Sigmoid colon (tissue), 7 donors: ENCODE measurements around the gene SUMF2. TPM values are rescaled to one million over a fixed set of nuclear protein-coding genes. Genes with fewer than 3 reads are reported as not detected.
"Not testable (repeated sequence)": the region's sequence is repeated elsewhere in the genome, so short reads cannot be mapped to it uniquely, and the experiment has no call there.

ENCODE experiments used
- DNase-seq: peaks from one replicate; pipeline ENCODE4 v3.0.0-alpha.2; 2019
- H3K27ac ChIP-seq, 4 donors: fragments of 200-600 bp; sonication (generic); one replicate each; pipeline ENCODE4 v1.5.1; 2016 to 2019; ENCODE audit warnings: mild to moderate bottlenecking in 1 of 4
- H3K27me3 ChIP-seq, 3 donors: fragments of 200-600 bp; sonication (generic); one replicate each; pipeline ENCODE4 v1.5.1; 2019; ENCODE audit warnings: mild to moderate bottlenecking in 1 of 3
- H3K36me3 ChIP-seq, 4 donors: fragments of 200-600 bp; sonication (generic); one replicate each; pipeline ENCODE4 v1.5.1; 2016 to 2019
- H3K4me1 ChIP-seq, 4 donors: fragments of 200-600 bp; sonication (generic); one replicate each; pipeline ENCODE4 v1.5.1; 2017 to 2019
- H3K4me3 ChIP-seq, 4 donors: fragments of 200-600 bp; sonication (generic); one replicate each; pipeline ENCODE4 v1.5.1; 2017 to 2019; ENCODE audit warnings: mild to moderate bottlenecking in 2 of 4, moderate library complexity in 1 of 4
- H3K9me3 ChIP-seq, 4 donors: fragments of 200-600 bp in 3 of 4; sonication (generic) in 3 of 4; one replicate each; pipeline versions ENCODE4 v1.5.1 to v1.6.1; 2013 to 2019
- EP300 ChIP-seq, 4 donors: sonication (generic); formaldehyde crosslinking; IDR thresholded peaks; one replicate each; pipeline ENCODE4 v1.6.1; 2017; ENCODE audit warnings: antibody characterized with exemption in 4 of 4
- POLR2A ChIP-seq, 2 donors: fragments of 450-650 bp; IDR thresholded peaks; one replicate each; pipeline ENCODE4 v1.6.1; 2016; ENCODE audit warnings: antibody characterized with exemption in 2 of 2, mild to moderate bottlenecking in 2 of 2, moderate library complexity in 2 of 2
- POLR2AphosphoS5 ChIP-seq, 4 donors: sonication (generic); formaldehyde crosslinking; IDR thresholded peaks; one replicate each; pipeline ENCODE4 v1.6.1; 2017; ENCODE audit warnings: antibody characterized with exemption in 4 of 4
- whole genome bisulfite sequencing, 2 donors: extraction: QIAGEN DNeasy Blood & Tissue Kit; methylation state at CpG; one replicate each; pipeline ENCODE4 v1.1.7; 2013; 5-methylcytosine and 5-hydroxymethylcytosine counted together
- intact Hi-C: fragments of 100-400 bp; cut with DNase I; formaldehyde crosslinking; loops from one replicate; pipeline ENCODE4 v1.15.1; 2023
- polyA plus RNA-seq, 3 donors: library from polyadenylated mRNA; stranded (reverse); fragments of 200-250 nt; gene quantifications; one replicate each; pipeline ENCODE4 v1.2.3, GENCODE V29; 2013
- total RNA-seq, 4 donors: library from RNA; depleted of rRNA; stranded (reverse); fragments of >200 nt; gene quantifications; one replicate each; pipeline ENCODE4 v1.1.0, GENCODE V29; 2016
- TF ChIP-seq, protein P1 (sequence below), 4 experiments: fragments of 450-650 bp in 3 of 4; fragments of 200-600 bp in 1 of 4; IDR thresholded peaks; one replicate each; pipeline ENCODE4 v1.5.1; 2016 to 2019; ENCODE audit warnings: antibody characterized with exemption in 4 of 4, mild to moderate bottlenecking in 3 of 4, moderate library complexity in 2 of 4
- donor health status: healthy with polysubstance abuse.
- donor health status: Bipolar disorder and iron deficiency.
- donor health status: healthy.

Gene SUMF2
- total and polyA plus RNA-seq, 7 donors = 24.6 to 107 (median 90.4) TPM

DNA sequence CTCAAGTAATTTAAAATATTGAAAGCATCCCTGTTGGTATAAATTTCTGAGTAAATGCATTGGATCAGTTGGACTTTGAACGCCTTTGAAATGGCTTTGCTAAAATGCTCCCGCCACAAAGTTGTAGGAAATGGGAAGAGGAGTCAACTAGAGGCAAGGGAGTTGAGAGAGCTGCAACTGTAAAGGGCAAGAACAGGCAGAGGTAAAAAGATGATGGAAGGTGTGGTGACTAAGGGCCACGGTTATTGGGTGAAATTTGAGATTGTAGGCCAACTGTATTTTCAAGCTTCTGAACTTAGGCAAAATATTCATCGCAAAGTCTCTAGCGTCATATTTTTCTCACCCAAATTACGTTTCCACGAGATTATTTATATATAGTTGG lies 595 bp upstream of the SUMF2 start:
- Histone ChIP-seq H3K27ac (peak overlapping the region; percentile 91 to 96 (median 95)), H3K9me3 (no peaks in the 10 kb centered on the region), H3K36me3 (peaks cover 11 to 61% (median 31%) of the 10 kb centered on the region in 4 donors), H3K4me3 (peak overlapping the region in 3 of 4 donors; percentile 76 to 89 (median 83)), H3K4me1 (peaks cover 0 to 13% (median 12%) of the 10 kb centered on the region in 4 donors), H3K27me3 (no peaks in the 10 kb centered on the region)
- WGBS, 2 donors = 59 to 74% methylated on average over 7 of the region's 7 CpGs
- TF ChIP-seq, protein P1, sequence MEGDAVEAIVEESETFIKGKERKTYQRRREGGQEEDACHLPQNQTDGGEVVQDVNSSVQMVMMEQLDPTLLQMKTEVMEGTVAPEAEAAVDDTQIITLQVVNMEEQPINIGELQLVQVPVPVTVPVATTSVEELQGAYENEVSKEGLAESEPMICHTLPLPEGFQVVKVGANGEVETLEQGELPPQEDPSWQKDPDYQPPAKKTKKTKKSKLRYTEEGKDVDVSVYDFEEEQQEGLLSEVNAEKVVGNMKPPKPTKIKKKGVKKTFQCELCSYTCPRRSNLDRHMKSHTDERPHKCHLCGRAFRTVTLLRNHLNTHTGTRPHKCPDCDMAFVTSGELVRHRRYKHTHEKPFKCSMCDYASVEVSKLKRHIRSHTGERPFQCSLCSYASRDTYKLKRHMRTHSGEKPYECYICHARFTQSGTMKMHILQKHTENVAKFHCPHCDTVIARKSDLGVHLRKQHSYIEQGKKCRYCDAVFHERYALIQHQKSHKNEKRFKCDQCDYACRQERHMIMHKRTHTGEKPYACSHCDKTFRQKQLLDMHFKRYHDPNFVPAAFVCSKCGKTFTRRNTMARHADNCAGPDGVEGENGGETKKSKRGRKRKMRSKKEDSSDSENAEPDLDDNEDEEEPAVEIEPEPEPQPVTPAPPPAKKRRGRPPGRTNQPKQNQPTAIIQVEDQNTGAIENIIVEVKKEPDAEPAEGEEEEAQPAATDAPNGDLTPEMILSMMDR (IDR thresholded peaks at IDR 0.05) = no peak
- TF ChIP-seq EP300 (IDR thresholded peaks at IDR 0.05) = no peak
- TF ChIP-seq POLR2AphosphoS5 (IDR thresholded peaks at IDR 0.05) = no peak
- intact Hi-C loops = loop anchor here (5.0 kb wide), 1 partner anchor 111 kb away; the partner anchor contains the start of gene MRPS17
- no peak for DNase-seq

DNA sequence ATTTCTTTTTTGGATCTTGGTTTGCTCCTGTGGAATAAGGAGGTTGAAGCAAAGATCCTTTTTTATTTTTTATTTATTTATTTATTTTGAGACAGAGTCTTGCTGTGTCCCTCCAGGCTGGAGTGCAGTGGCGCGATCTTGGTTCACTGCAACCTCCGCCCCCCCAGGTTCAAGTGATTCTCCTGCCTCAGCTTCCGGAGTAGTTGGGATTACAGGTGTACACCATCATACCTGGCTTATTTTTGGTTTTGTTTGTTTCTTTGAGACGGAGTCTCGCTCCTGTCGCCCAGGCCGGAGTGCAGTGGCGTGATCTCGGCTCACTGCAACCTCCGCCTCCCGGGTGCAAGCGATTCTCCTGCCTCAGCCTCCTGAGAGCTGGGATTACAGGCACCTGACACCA lies 2.3 kb downstream of the SUMF2 start:
- H3K27me3 ChIP-seq, H3K27ac ChIP-seq, H3K9me3 ChIP-seq, intact Hi-C loops, H3K4me3 ChIP-seq: not testable (repeated sequence)
- peaks cover 0 to 13% (median 12%) of the 10 kb centered on the region in 4 donors for H3K4me1 ChIP-seq
- DNase-seq = peak; percentile 42
- peaks cover 11 to 61% (median 37%) of the 10 kb centered on the region in 4 donors for H3K36me3 ChIP-seq
- WGBS, 2 donors = 96 to 98% methylated on average over 13 of the region's 13 CpGs

DNA sequence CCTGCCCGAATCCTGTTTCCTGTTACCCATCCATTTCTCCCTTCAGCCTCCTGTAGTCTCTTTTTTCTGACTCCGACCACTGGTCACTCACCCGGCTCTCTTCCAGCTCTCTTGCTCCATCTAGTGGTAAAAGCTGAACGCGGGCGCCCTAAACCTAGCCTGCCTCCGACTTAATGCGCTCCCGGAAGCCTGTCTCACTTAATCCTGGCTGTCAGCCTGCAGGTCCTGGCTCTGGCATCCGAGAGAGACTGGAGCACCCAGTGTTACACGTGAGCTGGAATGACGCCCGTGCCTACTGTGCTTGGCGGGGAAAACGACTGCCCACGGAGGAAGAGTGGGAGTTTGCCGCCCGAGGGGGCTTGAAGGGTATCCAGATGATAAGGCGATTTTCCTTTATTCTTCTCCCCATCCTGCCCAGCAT lies 10.3 kb downstream of the SUMF2 start:
- Histone ChIP-seq H3K27ac (peak overlapping the region in 3 of 4 donors; percentile 63 to 73 (median 65)), H3K36me3 (peaks cover 3 to 56% (median 25%) of the 10 kb centered on the region in 4 donors), H3K27me3 (no peaks in the 10 kb centered on the region), H3K4me3 (no peak overlapping the region), H3K9me3 (no peaks in the 10 kb centered on the region), H3K4me1 (peaks cover 0 to 16% (median 12%) of the 10 kb centered on the region in 4 donors)
- peak; percentile 96 for DNase-seq
- WGBS, 2 donors = 15 to 36% methylated on average over 19 of the region's 19 CpGs
- TF ChIP-seq POLR2AphosphoS5 (IDR thresholded peaks at IDR 0.05) (peak in 3 of 4 donors; percentile 37 to 53 (median 48)), EP300 (IDR thresholded peaks at IDR 0.05) (no peak), POLR2A (IDR thresholded peaks at IDR 0.05) (no peak)
- TF ChIP-seq, protein P1 (IDR thresholded peaks at IDR 0.05) = peak; percentile 80 to 95 (median 92)
- intact Hi-C loops = loop anchor here (1.0 to 5.0 kb wide), 2 partner anchors 69 to 432 kb away; no protein-coding TSS in a partner anchor

DNA sequence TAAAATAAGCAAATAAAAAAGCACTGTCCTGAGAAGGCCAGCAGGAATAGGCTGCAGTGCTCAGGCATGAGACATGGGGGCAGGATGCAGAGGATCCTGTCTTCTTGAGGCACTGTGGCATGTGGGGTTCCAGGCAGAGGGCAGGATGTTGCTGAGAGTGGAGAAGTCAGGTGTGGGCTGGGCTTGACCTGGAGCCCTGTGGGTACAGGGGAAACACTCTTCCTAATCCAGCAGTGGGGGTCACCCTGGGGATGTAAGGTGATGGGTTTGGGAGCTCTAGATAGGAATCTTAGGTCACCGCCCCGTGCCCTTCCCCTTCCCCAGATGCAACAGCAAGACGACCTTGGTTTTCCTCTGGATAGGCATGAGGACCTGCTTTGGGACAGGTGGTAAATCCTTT lies 13.6 kb downstream of the SUMF2 start:
- no peak overlapping the region for H3K4me3 ChIP-seq
- H3K27ac ChIP-seq = peak overlapping the region in 2 of 4 donors; percentile 5 to 86
- peaks cover 0 to 30% (median 25%) of the 10 kb centered on the region in 4 donors for H3K4me1 ChIP-seq
- H3K36me3 ChIP-seq = peaks cover 0 to 37% (median 10%) of the 10 kb centered on the region in 4 donors
- no peak for DNase-seq
- WGBS, 2 donors = 92 to 96% methylated on average over 3 of the region's 3 CpGs
- H3K27me3 ChIP-seq = no peaks in the 10 kb centered on the region
- no peaks in the 10 kb centered on the region for H3K9me3 ChIP-seq
- TF ChIP-seq POLR2AphosphoS5 (IDR thresholded peaks at IDR 0.05) (no peak), POLR2A (IDR thresholded peaks at IDR 0.05) (no peak), EP300 (IDR thresholded peaks at IDR 0.05) (no peak)
- TF ChIP-seq, protein P1 (IDR thresholded peaks at IDR 0.05) = no peak
- intact Hi-C loops = loop anchor here (2.0 kb wide), 1 partner anchor 29 kb away; the partner anchor contains the start of gene CHCHD2

DNA sequence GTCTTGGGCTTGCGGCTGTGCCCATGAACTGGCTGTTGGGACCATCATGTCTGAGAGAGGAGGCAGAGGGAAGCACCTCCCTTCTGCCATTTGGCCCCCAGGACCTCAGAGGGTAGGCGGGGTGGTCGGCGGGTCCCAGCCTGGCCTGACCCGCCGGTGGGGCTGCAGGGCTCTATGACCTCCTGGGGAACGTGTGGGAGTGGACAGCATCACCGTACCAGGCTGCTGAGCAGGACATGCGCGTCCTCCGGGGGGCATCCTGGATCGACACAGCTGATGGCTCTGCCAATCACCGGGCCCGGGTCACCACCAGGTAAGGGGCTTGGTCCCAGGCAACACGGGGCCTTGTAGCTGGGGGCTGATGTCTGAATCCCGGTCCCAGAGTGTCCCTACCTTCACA lies 14.1 kb downstream of the SUMF2 start:
- intact Hi-C loops = loop anchor here (2.0 kb wide), 1 partner anchor 29 kb away; the partner anchor contains the start of gene CHCHD2
- 96 to 97% methylated on average over 16 of the region's 16 CpGs for WGBS, 2 donors
- Histone ChIP-seq H3K36me3 (peaks cover 0 to 36% (median 10%) of the 10 kb centered on the region in 4 donors), H3K27ac (peak overlapping the region in 3 of 4 donors; percentile 79 to 86 (median 84)), H3K4me3 (no peak overlapping the region), H3K27me3 (no peaks in the 10 kb centered on the region), H3K9me3 (no peaks in the 10 kb centered on the region), H3K4me1 (peaks cover 0 to 34% (median 29%) of the 10 kb centered on the region in 4 donors)
- no peak for TF ChIP-seq POLR2A (IDR thresholded peaks at IDR 0.05)
- TF ChIP-seq, protein P1 (IDR thresholded peaks at IDR 0.05) = no peak
- TF ChIP-seq POLR2AphosphoS5 (IDR thresholded peaks at IDR 0.05) = no peak
- TF ChIP-seq EP300 (IDR thresholded peaks at IDR 0.05) = no peak
- no peak for DNase-seq
